ENCODE results near the gene DOCK11.

DNA sequence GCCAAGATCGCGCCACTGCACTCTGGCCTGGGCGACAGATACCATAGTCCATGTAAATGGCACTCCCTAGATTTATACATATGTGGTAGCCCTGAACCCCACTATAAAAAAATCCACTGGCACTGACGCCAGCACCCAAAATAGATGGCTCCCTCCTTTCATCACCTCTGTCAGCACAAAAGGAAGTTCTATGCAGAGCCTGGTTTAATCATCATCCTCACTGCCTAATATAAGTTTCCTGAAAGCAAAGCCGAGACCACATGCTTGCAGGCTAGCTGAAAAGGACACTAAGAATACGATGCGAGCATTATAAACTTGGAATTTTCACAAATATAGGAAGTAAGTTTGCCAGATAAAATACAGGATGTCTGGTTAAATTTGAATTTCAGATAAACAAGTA lies 27.5 kb upstream of the DOCK11 start:
- TF ChIP-seq, protein P1, sequence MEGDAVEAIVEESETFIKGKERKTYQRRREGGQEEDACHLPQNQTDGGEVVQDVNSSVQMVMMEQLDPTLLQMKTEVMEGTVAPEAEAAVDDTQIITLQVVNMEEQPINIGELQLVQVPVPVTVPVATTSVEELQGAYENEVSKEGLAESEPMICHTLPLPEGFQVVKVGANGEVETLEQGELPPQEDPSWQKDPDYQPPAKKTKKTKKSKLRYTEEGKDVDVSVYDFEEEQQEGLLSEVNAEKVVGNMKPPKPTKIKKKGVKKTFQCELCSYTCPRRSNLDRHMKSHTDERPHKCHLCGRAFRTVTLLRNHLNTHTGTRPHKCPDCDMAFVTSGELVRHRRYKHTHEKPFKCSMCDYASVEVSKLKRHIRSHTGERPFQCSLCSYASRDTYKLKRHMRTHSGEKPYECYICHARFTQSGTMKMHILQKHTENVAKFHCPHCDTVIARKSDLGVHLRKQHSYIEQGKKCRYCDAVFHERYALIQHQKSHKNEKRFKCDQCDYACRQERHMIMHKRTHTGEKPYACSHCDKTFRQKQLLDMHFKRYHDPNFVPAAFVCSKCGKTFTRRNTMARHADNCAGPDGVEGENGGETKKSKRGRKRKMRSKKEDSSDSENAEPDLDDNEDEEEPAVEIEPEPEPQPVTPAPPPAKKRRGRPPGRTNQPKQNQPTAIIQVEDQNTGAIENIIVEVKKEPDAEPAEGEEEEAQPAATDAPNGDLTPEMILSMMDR (IDR thresholded peaks at IDR 0.05; ENCODE audit: extremely low read depth in 1 of 2, insufficient read depth in 1 of 2, low read depth in 1 of 2, low read length in 2 of 2), result no peak
- no peak for TF ChIP-seq POLR2A (IDR thresholded peaks at IDR 0.05; ENCODE audit: low read depth, low read length)
- TF ChIP-seq POLR2AphosphoS5 (IDR thresholded peaks at IDR 0.05; ENCODE audit: insufficient read depth, low read depth, low read length), result no peak
- no peak for TF ChIP-seq EZH2 (IDR thresholded peaks at IDR 0.05; ENCODE audit: borderline replicate concordance, low read depth, low read length, severe bottlenecking)
- no peak for TF ChIP-seq MYC (IDR thresholded peaks at IDR 0.05; ENCODE audit: low read depth, low read length)
- TF ChIP-seq GATA2 (IDR thresholded peaks at IDR 0.05; ENCODE audit: insufficient read depth, insufficient read length, low read depth, low read length), result no peak
- no peak for TF ChIP-seq JUN (IDR thresholded peaks at IDR 0.05; ENCODE audit: borderline replicate concordance, insufficient read depth, insufficient read length, low read depth)
- TF ChIP-seq FOS (IDR thresholded peaks at IDR 0.05; ENCODE audit: borderline replicate concordance, insufficient read depth, low read length), result no peak
- TF ChIP-seq, protein P2, sequence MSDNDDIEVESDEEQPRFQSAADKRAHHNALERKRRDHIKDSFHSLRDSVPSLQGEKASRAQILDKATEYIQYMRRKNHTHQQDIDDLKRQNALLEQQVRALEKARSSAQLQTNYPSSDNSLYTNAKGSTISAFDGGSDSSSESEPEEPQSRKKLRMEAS (IDR thresholded peaks at IDR 0.05; ENCODE audit: insufficient read depth, insufficient read length), result no peak
